Progenitor cell of endocrine pancreas (in vitro differentiated cells): Measurements from ENCODE around the gene SYNGR2. TPM values are rescaled to one million over a fixed set of nuclear protein-coding genes. Genes with fewer than 3 reads are reported as not detected.

Source experiments
- DNase-seq: peaks from one replicate; pipeline ENCODE4 v3.0.0; 2021; ENCODE audit warnings: low spot score; ENCODE audit not compliant: unreplicated experiment
- H3K27ac Mint-ChIP-seq: 2 replicates; pipeline ENCODE4 v1.8.0; 2021; ENCODE audit warnings: mild to moderate bottlenecking, moderate library complexity, mixed read lengths
- H3K27me3 Mint-ChIP-seq: 2 replicates; pipeline ENCODE4 v1.8.0; 2021; ENCODE audit warnings: mixed read lengths
- H3K36me3 Mint-ChIP-seq: 2 replicates; pipeline ENCODE4 v1.8.0; 2022; ENCODE audit warnings: mixed read lengths; ENCODE audit not compliant: insufficient read depth
- H3K4me1 Mint-ChIP-seq: 2 replicates; pipeline ENCODE4 v1.8.0; 2021; ENCODE audit warnings: low read depth, mixed read lengths
- H3K4me3 Mint-ChIP-seq: 2 replicates; pipeline ENCODE4 v1.8.0; 2021; ENCODE audit warnings: low read depth, mild to moderate bottlenecking, moderate library complexity, mixed read lengths
- H3K9me3 Mint-ChIP-seq: 2 replicates; pipeline ENCODE4 v1.8.0; 2021; ENCODE audit warnings: low read depth, mixed read lengths
- total RNA-seq: library from RNA; stranded (reverse); gene quantifications from 2 replicates; pipeline ENCODE4 v1.2.1, GENCODE V29; 2021
- TF ChIP-seq, protein P1 (sequence below): fragments of 200-600 bp; sonication (generic); IDR thresholded peaks from one replicate; pipeline ENCODE4 v1.5.0; 2021; ENCODE audit warnings: antibody characterized with exemption, mild to moderate bottlenecking; ENCODE audit not compliant: unreplicated experiment

The SYNGR2 gene
- total RNA-seq, 1 donor from 2014 or later = 51.5 TPM

DNA sequence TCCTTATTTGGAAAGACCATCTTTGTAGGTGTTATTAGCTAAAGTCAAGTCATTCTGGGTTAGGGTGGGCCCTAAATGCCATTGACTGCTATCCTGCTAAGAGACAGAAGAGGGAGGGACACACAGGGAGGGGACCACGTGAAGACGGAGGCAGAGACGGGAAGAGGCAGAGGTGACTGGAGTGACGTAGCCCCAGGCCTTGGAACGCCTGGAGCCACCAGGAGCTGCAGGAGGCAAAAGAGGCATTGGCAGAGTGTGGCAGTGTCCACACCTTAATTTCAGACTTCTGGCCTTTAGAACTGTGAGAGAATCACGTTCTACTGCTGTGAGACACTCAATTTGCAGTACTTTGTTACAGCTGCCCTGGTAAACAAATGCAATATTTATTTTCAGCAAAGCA is 32.1 kb downstream of the SYNGR2 start:
- H3K4me3 Mint-ChIP-seq = no peak overlapping the region
- TF ChIP-seq, protein P1, sequence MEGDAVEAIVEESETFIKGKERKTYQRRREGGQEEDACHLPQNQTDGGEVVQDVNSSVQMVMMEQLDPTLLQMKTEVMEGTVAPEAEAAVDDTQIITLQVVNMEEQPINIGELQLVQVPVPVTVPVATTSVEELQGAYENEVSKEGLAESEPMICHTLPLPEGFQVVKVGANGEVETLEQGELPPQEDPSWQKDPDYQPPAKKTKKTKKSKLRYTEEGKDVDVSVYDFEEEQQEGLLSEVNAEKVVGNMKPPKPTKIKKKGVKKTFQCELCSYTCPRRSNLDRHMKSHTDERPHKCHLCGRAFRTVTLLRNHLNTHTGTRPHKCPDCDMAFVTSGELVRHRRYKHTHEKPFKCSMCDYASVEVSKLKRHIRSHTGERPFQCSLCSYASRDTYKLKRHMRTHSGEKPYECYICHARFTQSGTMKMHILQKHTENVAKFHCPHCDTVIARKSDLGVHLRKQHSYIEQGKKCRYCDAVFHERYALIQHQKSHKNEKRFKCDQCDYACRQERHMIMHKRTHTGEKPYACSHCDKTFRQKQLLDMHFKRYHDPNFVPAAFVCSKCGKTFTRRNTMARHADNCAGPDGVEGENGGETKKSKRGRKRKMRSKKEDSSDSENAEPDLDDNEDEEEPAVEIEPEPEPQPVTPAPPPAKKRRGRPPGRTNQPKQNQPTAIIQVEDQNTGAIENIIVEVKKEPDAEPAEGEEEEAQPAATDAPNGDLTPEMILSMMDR = no peak
- no peak overlapping the region for H3K27ac Mint-ChIP-seq
- peaks cover 4% of the 10 kb centered on the region for H3K36me3 Mint-ChIP-seq
- H3K4me1 Mint-ChIP-seq = peaks cover 8% of the 10 kb centered on the region
- no peaks in the 10 kb centered on the region for H3K9me3 Mint-ChIP-seq
- DNase-seq = no peak
- no peaks in the 10 kb centered on the region for H3K27me3 Mint-ChIP-seq

DNA sequence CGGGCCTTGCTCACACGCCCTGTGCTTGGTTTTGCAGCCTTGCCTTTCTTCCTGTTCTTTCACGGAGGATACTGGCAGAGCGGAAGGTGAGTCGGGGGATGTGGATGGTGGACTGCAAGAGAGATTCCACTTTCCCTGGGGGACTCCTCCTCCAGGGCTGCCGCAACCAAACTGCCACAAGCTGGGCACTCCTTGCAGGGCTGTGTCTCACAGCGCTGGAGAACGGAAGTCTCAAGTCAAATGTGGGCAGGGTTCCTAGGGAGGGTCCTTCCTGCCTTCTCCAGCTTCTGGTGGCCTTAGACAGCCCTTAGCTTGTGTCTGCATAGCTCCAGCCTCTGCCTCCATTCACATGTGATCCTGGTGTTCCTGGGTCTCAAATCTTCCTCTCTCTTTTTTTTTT is 34.3 kb downstream of the SYNGR2 start:
- H3K9me3 Mint-ChIP-seq = no peaks in the 10 kb centered on the region
- no peak for DNase-seq
- no peak overlapping the region for H3K4me3 Mint-ChIP-seq
- H3K4me1 Mint-ChIP-seq = peaks cover 8% of the 10 kb centered on the region
- TF ChIP-seq, protein P1 = no peak
- no peak overlapping the region for H3K27ac Mint-ChIP-seq
- no peaks in the 10 kb centered on the region for H3K27me3 Mint-ChIP-seq
- H3K36me3 Mint-ChIP-seq = peaks cover 4% of the 10 kb centered on the region

DNA sequence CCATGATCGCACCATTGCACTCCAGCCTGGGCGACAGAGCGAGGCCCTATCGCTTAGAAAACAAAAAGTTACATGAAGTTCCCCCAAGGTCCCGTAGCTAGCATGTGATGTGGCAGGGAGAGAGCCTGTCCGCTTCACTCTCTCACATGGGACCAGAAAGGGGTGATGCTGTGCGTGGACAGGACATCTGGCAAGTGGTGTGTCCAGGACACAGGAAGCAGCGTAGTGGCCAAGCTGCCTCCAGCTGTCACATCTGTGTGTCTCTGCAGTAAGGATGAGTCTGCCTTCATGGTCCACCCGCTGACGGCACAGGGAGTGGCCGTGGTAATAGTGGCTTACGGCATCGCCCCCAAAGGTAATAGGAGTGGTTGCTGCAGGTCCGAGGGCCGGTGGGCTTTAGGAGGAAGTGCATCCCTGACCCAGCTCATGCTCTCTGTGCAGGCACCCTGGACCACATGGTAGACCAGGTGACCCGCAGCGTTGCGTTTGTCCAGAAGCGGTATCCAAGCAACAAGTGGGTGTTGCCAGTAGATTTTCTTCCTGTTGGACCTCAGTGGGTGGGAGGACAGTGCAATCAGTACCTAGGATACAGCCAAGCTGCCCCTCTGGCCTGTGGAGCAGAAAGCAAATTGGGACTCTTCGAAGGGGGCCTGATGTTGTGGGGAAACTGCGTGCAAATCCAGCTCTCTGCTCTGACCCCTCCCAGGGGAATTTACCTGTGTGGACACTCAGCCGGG is 36.2 kb downstream of the SYNGR2 start:
- peaks cover 1% of the 10 kb centered on the region for H3K36me3 Mint-ChIP-seq
- no peaks in the 10 kb centered on the region for H3K27me3 Mint-ChIP-seq
- no peak for DNase-seq
- no peaks in the 10 kb centered on the region for H3K4me1 Mint-ChIP-seq
- no peaks in the 10 kb centered on the region for H3K9me3 Mint-ChIP-seq
- TF ChIP-seq, protein P1 = no peak
- H3K4me3 Mint-ChIP-seq = no peak overlapping the region
- no peak overlapping the region for H3K27ac Mint-ChIP-seq

DNA sequence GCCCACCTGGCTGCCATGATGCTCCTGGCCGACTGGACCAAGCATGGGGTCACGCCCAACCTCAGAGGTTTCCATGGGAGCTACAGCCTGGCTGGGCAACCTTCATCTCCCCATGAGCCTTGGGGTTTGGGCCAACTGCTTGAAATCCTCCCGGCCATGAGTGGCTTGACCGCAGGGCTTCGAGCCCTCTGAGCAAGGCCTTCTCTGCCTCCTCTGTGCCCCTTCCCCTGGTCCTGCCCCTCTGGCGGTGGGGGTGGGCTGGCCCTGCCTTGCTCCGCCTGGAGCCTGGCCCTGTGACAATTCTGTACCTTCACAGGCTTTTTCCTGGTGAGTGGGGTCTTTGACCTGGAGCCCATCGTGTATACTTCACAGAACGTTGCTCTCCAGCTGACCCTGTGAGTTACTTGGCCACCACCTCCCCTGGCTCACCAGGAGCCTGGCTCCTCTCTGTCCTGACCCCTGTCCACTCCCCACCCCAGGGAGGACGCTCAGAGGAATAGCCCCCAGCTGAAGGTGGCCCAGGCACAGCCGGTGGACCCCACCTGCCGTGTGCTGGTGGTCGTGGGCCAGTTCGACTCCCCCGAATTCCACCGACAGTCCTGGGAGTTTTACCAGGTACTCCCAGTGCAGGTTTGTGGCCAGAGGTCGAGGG is 36.9 kb downstream of the SYNGR2 start:
- Mint-ChIP-seq H3K4me1 (no peaks in the 10 kb centered on the region), H3K36me3 (peaks cover 1% of the 10 kb centered on the region)
- TF ChIP-seq, protein P1 = no peak

GRCh38 chr17:78206298-78206697 is 37.9 kb downstream of the SYNGR2 start:
- H3K9me3 Mint-ChIP-seq = no peaks in the 10 kb centered on the region
- no peaks in the 10 kb centered on the region for H3K27me3 Mint-ChIP-seq
- H3K4me1 Mint-ChIP-seq = no peaks in the 10 kb centered on the region
- H3K27ac Mint-ChIP-seq = no peak overlapping the region
- no peak for DNase-seq
- H3K4me3 Mint-ChIP-seq = no peak overlapping the region
- TF ChIP-seq, protein P1 = no peak
- peaks cover 1% of the 10 kb centered on the region for H3K36me3 Mint-ChIP-seq

More for the DNA sequence above, 36.9 kb downstream of the SYNGR2 start:
- no peak for DNase-seq
- Mint-ChIP-seq H3K27ac (no peak overlapping the region), H3K4me3 (no peak overlapping the region), H3K27me3 (no peaks in the 10 kb centered on the region), H3K9me3 (no peaks in the 10 kb centered on the region)
